ENCODE measurements around the gene IPO4. TPM values are rescaled to one million over a fixed set of nuclear protein-coding genes. Genes with fewer than 3 reads are reported as not detected.

The IPO4 gene
- total and polyA plus RNA-seq, 9 of the 15 experiments (the other 6 are each of a cell fraction or from before 2014, with no cell fraction given) = 7.3 to 122 (median 31.8) TPM

DNA sequence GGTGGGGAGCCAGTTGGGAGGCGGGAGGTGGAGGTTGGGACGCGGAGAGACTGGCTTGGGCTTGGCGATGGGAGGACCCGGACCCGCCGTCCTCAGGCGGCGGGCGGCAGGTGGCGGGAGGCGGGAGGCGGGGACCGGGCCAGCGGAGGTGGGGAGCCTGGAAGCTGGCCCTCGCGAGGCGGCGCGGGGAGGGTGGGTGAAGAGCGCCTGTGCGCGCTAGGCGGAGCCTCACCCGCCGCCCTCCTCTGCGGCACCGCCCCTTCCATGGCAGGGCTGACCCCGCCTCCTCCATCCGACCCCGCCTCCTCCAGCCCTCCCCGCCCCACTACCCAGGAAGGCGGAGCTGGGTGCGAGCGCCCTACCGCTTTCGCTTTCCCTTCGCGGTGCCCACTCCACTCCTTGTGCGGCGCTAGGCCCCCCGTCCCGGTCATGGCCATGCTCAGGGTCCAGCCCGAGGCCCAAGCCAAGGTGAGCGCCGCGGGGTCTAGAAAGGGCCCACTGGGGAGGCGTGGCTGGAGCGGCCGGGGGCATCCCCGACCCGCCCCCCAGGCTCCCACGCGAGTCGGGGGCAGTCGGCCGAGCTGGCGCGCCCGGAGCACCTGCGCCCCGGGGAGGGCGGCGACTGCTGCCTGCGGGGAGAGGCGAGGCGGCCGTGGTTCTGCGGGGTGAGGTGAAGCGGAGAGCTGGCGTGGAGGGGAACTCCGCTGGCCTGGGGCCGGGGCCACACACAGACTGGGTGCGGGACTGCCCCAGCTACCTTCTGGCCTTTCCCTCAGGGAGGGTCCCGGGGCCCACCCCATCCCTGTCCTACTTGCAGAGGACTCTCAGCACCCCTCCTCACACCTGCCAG lies 52.6 kb downstream of the IPO4 start, which contains the start of gene PSME1 (continued):
- TF ChIP-seq, protein P1, sequence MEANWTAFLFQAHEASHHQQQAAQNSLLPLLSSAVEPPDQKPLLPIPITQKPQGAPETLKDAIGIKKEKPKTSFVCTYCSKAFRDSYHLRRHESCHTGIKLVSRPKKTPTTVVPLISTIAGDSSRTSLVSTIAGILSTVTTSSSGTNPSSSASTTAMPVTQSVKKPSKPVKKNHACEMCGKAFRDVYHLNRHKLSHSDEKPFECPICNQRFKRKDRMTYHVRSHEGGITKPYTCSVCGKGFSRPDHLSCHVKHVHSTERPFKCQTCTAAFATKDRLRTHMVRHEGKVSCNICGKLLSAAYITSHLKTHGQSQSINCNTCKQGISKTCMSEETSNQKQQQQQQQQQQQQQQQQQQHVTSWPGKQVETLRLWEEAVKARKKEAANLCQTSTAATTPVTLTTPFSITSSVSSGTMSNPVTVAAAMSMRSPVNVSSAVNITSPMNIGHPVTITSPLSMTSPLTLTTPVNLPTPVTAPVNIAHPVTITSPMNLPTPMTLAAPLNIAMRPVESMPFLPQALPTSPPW (CRISPR knock-in tag; IDR thresholded peaks at IDR 0.05) = peak; percentile 83
- TF ChIP-seq PYGO2 (tag; IDR thresholded peaks at IDR 0.05) (no peak), CEBPG (CRISPR knock-in tag; IDR thresholded peaks at IDR 0.05) (no peak), CEBPG (tag; conservative IDR thresholded peaks at IDR 0.05 in 1 of 2, IDR thresholded peaks at IDR 0.05 in 1 of 2) (no peak)

DNA sequence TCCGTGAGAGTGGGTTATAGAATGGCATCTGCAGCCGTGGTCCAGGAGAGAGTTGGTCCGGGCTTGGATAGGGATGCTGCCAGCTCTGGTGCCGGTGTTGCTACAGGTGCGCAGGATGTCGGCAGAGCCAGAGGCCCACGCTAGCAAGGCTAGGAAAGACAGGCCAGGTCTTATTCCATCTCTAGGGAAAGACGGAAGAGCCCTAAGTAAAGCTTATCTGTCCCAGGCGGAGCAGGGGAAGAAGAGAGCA lies 53.1 kb downstream of the IPO4 start:
- ATAC-seq (no peak), DNase-seq (ENCODE audit: extremely low read depth in 1 of 4, low spot score in 3 of 4) (no peak), FAIRE-seq (no peak)
- no peaks in the 10 kb centered on the region for H3K9me1 ChIP-seq (ENCODE audit: control insufficient read depth, insufficient read depth, low read length)
- H3K36me3 ChIP-seq (ENCODE audit: control insufficient read depth, insufficient read depth, low read length) = peaks cover 24% of the 10 kb centered on the region
- ChIA-PET CTCF (ENCODE audit: low intra/inter-chr PET ratio) (no interaction called here), POLR2A (interaction anchor here (0.8 to 1.6 kb wide), 5 partner anchors 10 to 41 kb away, joined by 3 to 15 read pairs (median 4); partner anchors contain the start of genes DCAF11, NRL and PCK2)
- TF ChIP-seq EP400 (IDR thresholded peaks at IDR 0.05) (peak; percentile 23; the same call in 1 of the 2 replicates), TAF15 (IDR thresholded peaks at IDR 0.05; ENCODE audit: low read depth, low read length) (no peak), KDM1A (IDR thresholded peaks at IDR 0.05) (peak in 1 of 2 experiments; percentile 35; a peak in 1 of 4 replicates), TCF7L2 (IDR thresholded peaks at IDR 0.05; ENCODE audit: low read depth, low read length) (no peak), ZEB2 (IDR thresholded peaks at IDR 0.05) (0 out of 2 replicates have a peak, but pooled peaks have one; percentile 38), BCOR (IDR thresholded peaks at IDR 0.05) (0 out of 2 replicates have a peak, but pooled peaks have one; percentile 4), KDM5B (IDR thresholded peaks at IDR 0.05; ENCODE audit: insufficient replicate concordance, low read depth, low read length) (peak; percentile 34)
- H2AFZ ChIP-seq (ENCODE audit: low read depth, low read length) = peak overlapping the region; percentile 87
- H3K27me3 ChIP-seq (ENCODE audit: control insufficient read depth in 2 of 2, insufficient read depth in 2 of 2, low read length in 2 of 2) = no peaks in the 10 kb centered on the region
- intact Hi-C loops (cut with micrococcal nuclease) (no loop called here), in situ Hi-C loops (cut with MboI) (no loop called here)
- peak overlapping the region; percentile 53 to 90 for H3K9ac ChIP-seq (ENCODE audit: insufficient read depth in 1 of 2, low read depth in 2 of 2, low read length in 2 of 2)
- WGBS (ENCODE audit: insufficient coverage, low coverage, missing lambda C conversion rate) = 19% methylated on average over 7 of the region's 9 CpGs
- H3K9me3 ChIP-seq (replicated peaks; ENCODE audit: control insufficient read depth, insufficient read depth, low read depth, low read length) = no peaks in the 10 kb centered on the region
- H3K4me2 ChIP-seq (ENCODE audit: insufficient read depth, low read length) = peak overlapping the region; percentile 84
- H3K4me1 ChIP-seq (replicated peaks in 1 of 2; ENCODE audit: control insufficient read depth in 2 of 2, insufficient read depth in 2 of 2, low read length in 2 of 2) = peaks cover 7 to 29% of the 10 kb centered on the region in 2 experiments; a peak in 4 of 5 replicates
- peak overlapping the region; percentile 30; the same call in 2 of the 3 replicates for H3K27ac ChIP-seq (ENCODE audit: extremely low read depth, low read depth, low read length)
- no TSS peak for BruUV-seq (replicated peaks)
- H4K20me1 ChIP-seq (replicated peaks; ENCODE audit: control insufficient read depth, insufficient read depth, low read length) = no peaks in the 10 kb centered on the region; the same call in 1 of the 2 replicates
- peak overlapping the region; percentile 92 for H3K4me3 ChIP-seq
- peaks cover 12% of the 10 kb centered on the region for H3K79me2 ChIP-seq (ENCODE audit: control insufficient read depth, insufficient read depth, low read length)
